Heart left ventricle (tissue), 16 donors: Measurements from ENCODE around the gene NSUN7. TPM values are rescaled to one million over a fixed set of nuclear protein-coding genes. Genes with fewer than 3 reads are reported as not detected.

Experiments used
- ATAC-seq, 4 donors: fragments of 200-7000 bp; cut with Tn5 transposase; one replicate each; pipeline ENCODE4 v1.9.1; 2020 to 2022; ENCODE audit warnings: moderate library complexity in 4 of 4, mild to moderate bottlenecking in 3 of 4, moderate number of reproducible peaks in 1 of 4
- DNase-seq, 5 donors: peaks; one replicate each; pipeline ENCODE4 v3.0.0-alpha.2; 2020
- H3K27ac ChIP-seq, 12 donors: fragments of 200-600 bp; sonication (generic) in 4 of 12; one replicate each; pipeline versions ENCODE4 v1.5.0 to v1.8.0; 2016 to 2022; ENCODE audit warnings: mild to moderate bottlenecking in 2 of 12
- H3K27me3 ChIP-seq, 9 donors: fragments of 200-600 bp; sonication (generic) in 2 of 9; one replicate each; pipeline versions ENCODE4 v1.5.1 to v1.8.0; 2016 to 2022; ENCODE audit warnings: mild to moderate bottlenecking in 3 of 9
- H3K36me3 ChIP-seq, 9 donors: fragments of 200-600 bp; sonication (generic) in 2 of 9; one replicate each; pipeline versions ENCODE4 v1.5.0 to v1.8.0; 2018 to 2022; ENCODE audit warnings: mild to moderate bottlenecking in 2 of 9
- H3K4me1 ChIP-seq, 12 donors: fragments of 200-600 bp; sonication (generic) in 4 of 12; one replicate each; pipeline versions ENCODE4 v1.5.0 to v1.8.0; 2016 to 2022; ENCODE audit warnings: mild to moderate bottlenecking in 3 of 12
- H3K4me3 ChIP-seq, 12 donors: fragments of 200-600 bp; sonication (generic) in 4 of 12; one replicate each; pipeline versions ENCODE4 v1.5.0 to v1.8.0; 2017 to 2022; ENCODE audit warnings: mild to moderate bottlenecking in 9 of 12, moderate library complexity in 4 of 12
- H3K9me3 ChIP-seq, 12 donors: fragments of 200-600 bp; sonication (generic) in 4 of 12; one replicate each; pipeline versions ENCODE4 v1.5.0 to v1.8.0; 2016 to 2022; ENCODE audit warnings: mild to moderate bottlenecking in 1 of 12
- POLR2A ChIP-seq, 2 donors: fragments of 450-650 bp; IDR thresholded peaks; one replicate each; pipeline ENCODE4 v1.6.1; 2017; ENCODE audit warnings: antibody characterized with exemption in 2 of 2, mild to moderate bottlenecking in 2 of 2, moderate library complexity in 2 of 2
- WGBS, 4 donors: extraction: QIAGEN DNeasy Blood & Tissue Kit in 2 of 4; methylation state at CpG; one replicate each; pipeline versions ENCODE4 v1.1.5 to v1.1.7; 2013 to 2018; 5-methylcytosine and 5-hydroxymethylcytosine counted together
- intact Hi-C, 10 donors: fragments of 100-400 bp; cut with DNase I; formaldehyde crosslinking; loops; one replicate each; pipeline versions ENCODE4 v1.11.1 to v1.14.2; 2022
- polyA plus RNA-seq, 2 donors: library from polyadenylated mRNA; stranded (reverse); fragments of 200-250 nt; gene quantifications; one replicate each; pipeline ENCODE4 v1.2.3, GENCODE V29; 2013
- total RNA-seq, 9 donors: library from RNA; depleted of rRNA in 2 of 9; stranded (reverse); fragments of >200 nt in 2 of 9; fragmentation: NEBNext Ultra II Directional in 3 of 9; extraction: Animal tissue kit (Norgen Biotek cat#: 25700) in 3 of 9; gene quantifications; one replicate each; pipeline versions ENCODE4 v1.1.0 to v1.2.4, GENCODE V29; 2016 to 2023
- TF ChIP-seq, protein P1 (sequence below), 12 donors: fragments of 200-600 bp; sonication (generic) in 4 of 12; IDR thresholded peaks; one replicate each; pipeline versions ENCODE4 v1.5.0 to v1.8.0; 2018 to 2022; ENCODE audit warnings: antibody characterized with exemption in 12 of 12, mild to moderate bottlenecking in 5 of 12
- donor health status: ischemic (EF 13 %, LVEDD 7.1; RV severe dilation, severe dysfunction).
- donor health status: healthy with polysubstance abuse.
- donor health status: DM: no; HTN: yes; CAD: no.
- donor health status: DM: no; HTN: no; CAD: no.
- donor health status: ischemic (EF 25% LVEDD 6.9; RV normal size, moderate dysfunction).
- donor health status: ischemic (EF 25% LVEDD 5.7; RV mildly dilated, moderate dysfunction).
- donor health status: healthy.
- donor health status: DM: yes; HTN: yes; CAD: no.
- donor health status: ischemic (EF 35%, LVEDD 5.7; RV mildly dilated, moderate dysfunction).
- donor health status: nonischemic (EF 11% LVEDD 7.7; RV severe dilation, severe dysfunction).
- donor health status: DM: yes; HTN: yes; CAD: no.
- donor health status: PGD.
- donor health status: ischemic (EF 29% LVEDD 5.4; RV normal size, mild dysfunction).
- donor health status: nonischemic (EF 23%, LVEDD 6.1; RV moderate dilation, normal function).

NSUN7 gene
- total and polyA plus RNA-seq, 11 donors = 0.04 to 1.4 (median 0.20) TPM; not detected in 3

DNA sequence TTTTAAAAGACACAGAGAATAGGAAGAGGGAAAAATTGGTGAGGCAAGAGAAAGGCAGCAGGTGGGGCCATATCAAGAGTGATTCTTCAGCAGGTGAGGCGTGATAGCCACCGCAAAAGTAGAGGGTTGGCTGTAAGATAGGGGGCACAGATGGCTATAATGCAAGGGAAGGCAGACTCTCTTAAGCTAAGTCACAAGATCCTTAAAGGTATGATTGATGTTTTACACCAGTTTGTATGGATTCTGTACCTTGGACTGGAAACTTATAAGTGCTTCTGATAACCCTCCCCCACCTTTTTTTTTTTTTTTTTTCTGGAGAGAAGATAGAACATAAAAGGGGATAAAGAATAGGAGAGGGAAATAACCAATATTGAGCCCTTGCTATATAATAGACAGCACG, 40.0 kb downstream of the NSUN7 start:
- no peak for DNase-seq
- Histone ChIP-seq H3K27ac (no peak overlapping the region), H3K4me3 (no peak overlapping the region), H3K27me3 (no peaks in the 10 kb centered on the region), H3K9me3 (no peaks in the 10 kb centered on the region), H3K36me3 (no peaks in the 10 kb centered on the region), H3K4me1 (peaks cover 0 to 11% (median 0%) of the 10 kb centered on the region in 12 donors)
- intact Hi-C loops = no loop called here
- ATAC-seq = no peak
- WGBS, 4 donors = 89 to 95% (median 92%) methylated on average over 3 of the region's 3 CpGs
- TF ChIP-seq, protein P1, sequence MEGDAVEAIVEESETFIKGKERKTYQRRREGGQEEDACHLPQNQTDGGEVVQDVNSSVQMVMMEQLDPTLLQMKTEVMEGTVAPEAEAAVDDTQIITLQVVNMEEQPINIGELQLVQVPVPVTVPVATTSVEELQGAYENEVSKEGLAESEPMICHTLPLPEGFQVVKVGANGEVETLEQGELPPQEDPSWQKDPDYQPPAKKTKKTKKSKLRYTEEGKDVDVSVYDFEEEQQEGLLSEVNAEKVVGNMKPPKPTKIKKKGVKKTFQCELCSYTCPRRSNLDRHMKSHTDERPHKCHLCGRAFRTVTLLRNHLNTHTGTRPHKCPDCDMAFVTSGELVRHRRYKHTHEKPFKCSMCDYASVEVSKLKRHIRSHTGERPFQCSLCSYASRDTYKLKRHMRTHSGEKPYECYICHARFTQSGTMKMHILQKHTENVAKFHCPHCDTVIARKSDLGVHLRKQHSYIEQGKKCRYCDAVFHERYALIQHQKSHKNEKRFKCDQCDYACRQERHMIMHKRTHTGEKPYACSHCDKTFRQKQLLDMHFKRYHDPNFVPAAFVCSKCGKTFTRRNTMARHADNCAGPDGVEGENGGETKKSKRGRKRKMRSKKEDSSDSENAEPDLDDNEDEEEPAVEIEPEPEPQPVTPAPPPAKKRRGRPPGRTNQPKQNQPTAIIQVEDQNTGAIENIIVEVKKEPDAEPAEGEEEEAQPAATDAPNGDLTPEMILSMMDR (IDR thresholded peaks at IDR 0.05) = no peak
- no peak for TF ChIP-seq POLR2A (IDR thresholded peaks at IDR 0.05)

- Histone ChIP-seq H3K4me1 (peaks cover 0 to 4% (median 0%) of the 10 kb centered on the region in 12 donors), H3K4me3 (no peak overlapping the region), H3K36me3 (no peaks in the 10 kb centered on the region), H3K27ac (no peak overlapping the region), H3K9me3 (no peaks in the 10 kb centered on the region), H3K27me3 (no peaks in the 10 kb centered on the region)
- no peak for DNase-seq
- intact Hi-C loops = no loop called here
- ATAC-seq = no peak
- 83 to 89% (median 86%) methylated on average over 3 of the region's 3 CpGs for WGBS, 4 donors
- TF ChIP-seq POLR2A (IDR thresholded peaks at IDR 0.05) = no peak
These were observed 50.3 kb downstream of the NSUN7 start for GRCh38 chr4:40800064-40800463.

GRCh38 chr4:40804598-40804997, 54.8 kb downstream of the NSUN7 start:
- H3K36me3 ChIP-seq = no peaks in the 10 kb centered on the region
- DNase-seq = no peak
- intact Hi-C loops = no loop called here
- WGBS, 4 donors = 88 to 98% (median 95%) methylated on average over 2 of the region's 2 CpGs
- TF ChIP-seq POLR2A (IDR thresholded peaks at IDR 0.05) = no peak
- TF ChIP-seq, protein P1 (IDR thresholded peaks at IDR 0.05) = no peak
- ATAC-seq = no peak
- H3K27me3 ChIP-seq = no peaks in the 10 kb centered on the region
- H3K27ac ChIP-seq = no peak overlapping the region
- no peak overlapping the region for H3K4me3 ChIP-seq
- peaks cover 0 to 10% (median 0%) of the 10 kb centered on the region in 12 donors for H3K4me1 ChIP-seq
- H3K9me3 ChIP-seq = no peaks in the 10 kb centered on the region

GRCh38 chr4:40808926-40809457, 59.2 kb downstream of the NSUN7 start:
- ATAC-seq (no peak), DNase-seq (no peak)
- 76 to 84% (median 80%) methylated on average over 8 of the region's 8 CpGs for WGBS, 4 donors
- no peak for TF ChIP-seq POLR2A (IDR thresholded peaks at IDR 0.05)
- TF ChIP-seq, protein P1 (IDR thresholded peaks at IDR 0.05) = no peak
- Histone ChIP-seq H3K4me3 (no peak overlapping the region), H3K4me1 (peaks cover 0 to 26% (median 0%) of the 10 kb centered on the region in 12 donors), H3K36me3 (peaks cover 0 to 24% (median 7%) of the 10 kb centered on the region in 9 donors), H3K9me3 (no peaks in the 10 kb centered on the region), H3K27ac (no peak overlapping the region), H3K27me3 (no peaks in the 10 kb centered on the region)
- intact Hi-C loops = no loop called here

GRCh38 chr4:40811956-40812355, 62.2 kb downstream of the NSUN7 start:
- no peak for TF ChIP-seq POLR2A (IDR thresholded peaks at IDR 0.05)
- TF ChIP-seq, protein P1 (IDR thresholded peaks at IDR 0.05) = no peak
- DNase-seq (no peak), ATAC-seq (peak in 1 of 4 donors; percentile 67)
- H3K4me3 ChIP-seq = no peak overlapping the region
- H3K27ac ChIP-seq = peak overlapping the region in 1 of 12 donors; percentile 92
- peaks cover 0 to 54% (median 33%) of the 10 kb centered on the region in 9 donors for H3K36me3 ChIP-seq
- H3K9me3 ChIP-seq = no peaks in the 10 kb centered on the region
- WGBS, 4 donors = 73 to 76% (median 76%) methylated on average over 7 of the region's 7 CpGs
- no peaks in the 10 kb centered on the region for H3K27me3 ChIP-seq
- intact Hi-C loops = no loop called here
- peaks cover 0 to 20% (median 0%) of the 10 kb centered on the region in 12 donors for H3K4me1 ChIP-seq
